Measurements from ENCODE around the gene NOS1.
A peak's percentile ranks its signal among the peaks of the same experiment; 100 is the strongest.

NOS1 gene

DNA sequence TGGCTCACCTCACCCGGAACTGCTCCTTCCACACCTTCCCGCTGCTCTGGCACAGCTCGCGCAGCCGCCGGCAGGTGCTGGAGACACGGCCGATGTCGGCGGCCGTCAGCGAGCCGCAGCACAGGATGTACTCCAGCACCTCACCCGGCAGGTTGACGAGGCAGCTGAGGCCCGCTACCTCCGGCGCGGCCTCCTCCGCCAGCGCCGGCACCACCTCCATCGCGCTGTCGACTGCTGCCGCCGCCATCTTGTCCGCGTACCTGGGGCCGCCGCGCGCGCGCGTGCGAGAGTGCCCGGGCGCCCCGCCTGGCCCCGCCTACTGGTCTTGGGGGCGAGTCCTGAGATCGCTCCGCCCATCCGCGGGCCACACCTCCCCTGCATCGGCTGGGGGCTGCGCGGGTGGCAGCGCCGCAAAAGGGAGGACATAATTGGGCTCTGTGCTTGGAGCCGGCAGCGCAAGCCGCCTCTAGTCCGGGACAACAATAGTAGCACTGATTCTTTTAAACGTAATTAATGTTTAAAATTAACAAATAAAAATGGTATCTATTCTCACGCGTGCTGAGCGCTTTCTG lies 171.1 kb downstream of the NOS1 start, which contains the start of gene FBXO21:
FBXO21 (minus strand) TSS at position 261 of the 572 bp plus-strand sequence; CDS start at position 247, 14 bp downstream.
- H3K27me3 ChIP-seq (ENCODE audit: insufficient read depth, poor library complexity, severe bottlenecking), result no peaks in the 10 kb centered on the region
- DNase-seq (ENCODE audit: low spot score), result peak; percentile 83
- no peak within 1 kb of the TSS for H3K27ac ChIP-seq (ENCODE audit: poor library complexity, severe bottlenecking)
- peaks cover 32% of the 10 kb centered on the region for H3K36me3 ChIP-seq (ENCODE audit: low read depth)
- no peak for TF ChIP-seq CTCF (IDR thresholded peaks at IDR 0.05; ENCODE audit: poor library complexity, severe bottlenecking)
- peaks cover 4% of the 10 kb centered on the region for H3K4me1 ChIP-seq (ENCODE audit: insufficient read depth, poor library complexity, severe bottlenecking)
- ATAC-seq (ENCODE audit: low read depth), result peak; percentile 84
- H3K9me3 ChIP-seq (ENCODE audit: severe bottlenecking), result no peaks in the 10 kb centered on the region
- peak within 1 kb of the TSS; percentile 78 for H3K4me3 ChIP-seq (ENCODE audit: severe bottlenecking)

GRCh38 chr12:117189725-117190209 lies 171.7 kb downstream of the NOS1 start:
- ATAC-seq (ENCODE audit: low read depth) (0 out of 3 replicates have a peak, but pooled peaks have one; percentile 26), DNase-seq (ENCODE audit: low spot score) (no peak)
- Histone ChIP-seq H3K4me3 (ENCODE audit: severe bottlenecking) (peak overlapping the region; percentile 78), H3K4me1 (ENCODE audit: insufficient read depth, poor library complexity, severe bottlenecking) (peaks cover 4% of the 10 kb centered on the region), H3K27me3 (ENCODE audit: insufficient read depth, poor library complexity, severe bottlenecking) (no peaks in the 10 kb centered on the region), H3K36me3 (ENCODE audit: low read depth) (peaks cover 38% of the 10 kb centered on the region), H3K9me3 (ENCODE audit: severe bottlenecking) (no peaks in the 10 kb centered on the region), H3K27ac (ENCODE audit: poor library complexity, severe bottlenecking) (no peak overlapping the region)
- no peak for TF ChIP-seq CTCF (IDR thresholded peaks at IDR 0.05; ENCODE audit: poor library complexity, severe bottlenecking)

GRCh38 chr12:117188961-117189724 lies 172.3 kb downstream of the NOS1 start:
- peak; percentile 22 for TF ChIP-seq CTCF (IDR thresholded peaks at IDR 0.05; ENCODE audit: poor library complexity, severe bottlenecking)
- H3K27ac ChIP-seq (ENCODE audit: poor library complexity, severe bottlenecking), result no peak overlapping the region

GRCh38 chr12:117188121-117188665 lies 173.2 kb downstream of the NOS1 start:
- Histone ChIP-seq H3K4me3 (ENCODE audit: severe bottlenecking) (no peak overlapping the region), H3K4me1 (ENCODE audit: insufficient read depth, poor library complexity, severe bottlenecking) (peaks cover 4% of the 10 kb centered on the region), H3K27me3 (ENCODE audit: insufficient read depth, poor library complexity, severe bottlenecking) (no peaks in the 10 kb centered on the region), H3K36me3 (ENCODE audit: low read depth) (peaks cover 53% of the 10 kb centered on the region), H3K27ac (ENCODE audit: poor library complexity, severe bottlenecking) (no peak overlapping the region), H3K9me3 (ENCODE audit: severe bottlenecking) (no peaks in the 10 kb centered on the region)
- DNase-seq (ENCODE audit: low spot score) (no peak), ATAC-seq (ENCODE audit: low read depth) (no peak)
- no peak for TF ChIP-seq CTCF (IDR thresholded peaks at IDR 0.05; ENCODE audit: poor library complexity, severe bottlenecking)

More at GRCh38 chr12:117188961-117189724, 172.3 kb downstream of the NOS1 start:
- no peaks in the 10 kb centered on the region for H3K27me3 ChIP-seq (ENCODE audit: insufficient read depth, poor library complexity, severe bottlenecking)
- ATAC-seq (ENCODE audit: low read depth) (no peak), DNase-seq (ENCODE audit: low spot score) (no peak)
- H3K9me3 ChIP-seq (ENCODE audit: severe bottlenecking), result no peaks in the 10 kb centered on the region
- peaks cover 44% of the 10 kb centered on the region for H3K36me3 ChIP-seq (ENCODE audit: low read depth)
- peak overlapping the region; percentile 78 for H3K4me3 ChIP-seq (ENCODE audit: severe bottlenecking)
- H3K4me1 ChIP-seq (ENCODE audit: insufficient read depth, poor library complexity, severe bottlenecking), result peaks cover 4% of the 10 kb centered on the region
